Prostate gland (tissue), 2 donors: Measurements from ENCODE around the gene ZC3HAV1.

ENCODE experiments used
- CTCF ChIP-seq, 4 experiments: fragments of 200-600 bp in 2 of 4; fragments of 450-650 bp in 2 of 4; sonication (generic) in 2 of 4; IDR thresholded peaks; 1 replicate in 3 of 4; 2 replicates in 1 of 4; pipeline ENCODE4 v1.5.1; 2016 to 2019; ENCODE audit warnings: antibody characterized with exemption in 4 of 4, mild to moderate bottlenecking in 2 of 4, moderate library complexity in 2 of 4
- POLR2A ChIP-seq: fragments of 450-650 bp; IDR thresholded peaks from one replicate; pipeline ENCODE4 v1.6.1; 2016; ENCODE audit warnings: antibody characterized with exemption, mild to moderate bottlenecking
- POLR2AphosphoS5 ChIP-seq: sonication (generic); formaldehyde crosslinking; IDR thresholded peaks from one replicate; pipeline ENCODE4 v1.6.1; 2017; ENCODE audit warnings: antibody characterized with exemption

- TF ChIP-seq CTCF (IDR thresholded peaks at IDR 0.05) (no peak), POLR2A (no peak), POLR2AphosphoS5 (no peak)
These were observed 6.3 kb downstream of the ZC3HAV1 start for GRCh38 chr7:139103057-139103815.
